Keratinocyte (primary cell): ENCODE results near the gene PIGT. TPM values are rescaled to one million over a fixed set of nuclear protein-coding genes. Genes with fewer than 3 reads are reported as not detected.

ENCODE experiments used
- DNase-seq: peaks from one replicate; pipeline ENCODE4 v3.0.0-alpha.2; 2011; ENCODE audit warnings: low read depth, missing footprints, low spot score
- FAIRE-seq: peaks from 2 replicates; lab custom pipeline; 2011; peaks lifted over from hg19 to GRCh38; lab: Jason Lieb, UNC
- H2AFZ ChIP-seq: 2 replicates; pipeline ENCODE4 v1.6.0; 2012; ENCODE audit warnings: low read length, control low read depth, inconsistent platforms; ENCODE audit not compliant: control insufficient read depth
- H3K27ac ChIP-seq: 2 replicates; pipeline ENCODE4 v1.5.1; 2011; ENCODE audit warnings: low read length; ENCODE audit not compliant: control insufficient read depth, insufficient read depth
- H3K27me3 ChIP-seq: 3 replicates; pipeline ENCODE4 v1.6.0; 2011; ENCODE audit warnings: low read length; ENCODE audit not compliant: control insufficient read depth, insufficient read depth; ENCODE audit errors: extremely low read depth
- H3K36me3 ChIP-seq, 2 experiments: 2 replicates in 1 of 2; 3 replicates in 1 of 2; pipeline ENCODE4 v1.5.1; 2011; ENCODE audit warnings: low read length in 2 of 2, mild to moderate bottlenecking in 1 of 2; ENCODE audit not compliant: control insufficient read depth in 2 of 2, insufficient read depth in 2 of 2; ENCODE audit errors: extremely low read depth in 1 of 2
- H3K4me1 ChIP-seq: 3 replicates; pipeline ENCODE4 v1.5.1; 2011; ENCODE audit warnings: low read length; ENCODE audit not compliant: control insufficient read depth, insufficient read depth; ENCODE audit errors: extremely low read depth
- H3K4me2 ChIP-seq: 3 replicates; pipeline ENCODE4 v1.6.0; 2011; ENCODE audit warnings: low read depth, low read length; ENCODE audit not compliant: control insufficient read depth, insufficient read depth; ENCODE audit errors: extremely low read depth
- H3K4me3 ChIP-seq, 3 experiments: fragments of 200-600 bp in 1 of 3; sonication (generic) in 1 of 3; 2 replicates in 2 of 3; 3 replicates in 1 of 3; pipeline ENCODE4 v1.5.1; 2011 to 2016; ENCODE audit warnings: low read length in 3 of 3, mild to moderate bottlenecking in 3 of 3, control low read depth in 2 of 3, inconsistent platforms in 1 of 3, low read depth in 1 of 3, mixed read lengths in 1 of 3, mixed run types in 1 of 3, moderate library complexity in 1 of 3; ENCODE audit not compliant: control insufficient read depth in 2 of 3, insufficient read depth in 2 of 3; ENCODE audit errors: extremely low read depth in 1 of 3
- H3K79me2 ChIP-seq: 2 replicates; pipeline ENCODE4 v1.6.0; 2012; ENCODE audit warnings: low read length; ENCODE audit not compliant: control insufficient read depth, insufficient read depth
- H3K9ac ChIP-seq: 3 replicates; pipeline ENCODE4 v1.6.0; 2011; ENCODE audit warnings: low read length; ENCODE audit not compliant: control insufficient read depth, insufficient read depth; ENCODE audit errors: extremely low read depth
- H3K9me1 ChIP-seq: 3 replicates; pipeline ENCODE4 v1.6.0; 2011; ENCODE audit warnings: low read length; ENCODE audit not compliant: control insufficient read depth, insufficient read depth; ENCODE audit errors: extremely low read depth
- H3K9me3 ChIP-seq: 2 replicates; pipeline ENCODE4 v1.5.1; 2012; ENCODE audit warnings: low read depth, low read length; ENCODE audit not compliant: control insufficient read depth
- H4K20me1 ChIP-seq: 3 replicates; pipeline ENCODE4 v1.6.0; 2011; ENCODE audit warnings: low read length; ENCODE audit not compliant: control insufficient read depth, insufficient read depth; ENCODE audit errors: extremely low read depth
- CTCF ChIP-seq, 3 experiments: IDR thresholded peaks in 1 of 3; conservative IDR thresholded peaks in 1 of 3; optimal IDR thresholded peaks in 1 of 3; 2 replicates in 2 of 3; 3 replicates in 1 of 3; pipeline versions ENCODE3 to v1.5.1; 2011; ENCODE audit warnings: low read length in 3 of 3, mild to moderate bottlenecking in 3 of 3, moderate library complexity in 2 of 3, control low read depth in 1 of 3, inconsistent platforms in 1 of 3; ENCODE audit not compliant: insufficient read depth in 2 of 3; ENCODE audit errors: extremely low read depth in 1 of 3
- EZH2 ChIP-seq: IDR thresholded peaks from one replicate; pipeline ENCODE4 v1.6.1; 2012; ENCODE audit warnings: inconsistent platforms, mild to moderate bottlenecking, low read length, moderate library complexity
- dilution Hi-C: fragments of 300-500 bp; cut with MboI; formaldehyde crosslinking; loops from one replicate; pipeline ENCODE4 v1.7.0; 2020; ENCODE audit warnings: low sequenced_read_pairs; ENCODE audit not compliant: extremely low pct_ligation_motif_present
- polyA plus RNA-seq, 5 experiments: library from polyadenylated mRNA; depleted of rRNA in 3 of 5; stranded (reverse) in 3 of 5; stranded (forward) in 1 of 5; unstranded in 1 of 5; fragments of >200 nt; gene quantifications; 1 replicate in 1 of 5; 2 replicates in 3 of 5; 3 replicates in 1 of 5; pipeline versions ENCODE4 v1.2.1 to v1.2.3, GENCODE V29; 2011 to 2012; ENCODE audit warnings: missing spikeins in 2 of 5, low read depth in 1 of 5, low replicate concordance in 1 of 5

Gene PIGT
- polyA plus RNA-seq, 1 donor (not counting 4 experiments of a cell fraction or from before 2014, with no cell fraction given): 26.5 TPM

GRCh38 chr20:45436732-45437485, 21.0 kb downstream of the PIGT start:
- dilution Hi-C loops: no loop called here

GRCh38 chr20:45440424-45440823, 24.5 kb downstream of the PIGT start:
- no peaks in the 10 kb centered on the region for H3K27me3 ChIP-seq
- peaks cover 4% of the 10 kb centered on the region for H3K4me1 ChIP-seq
- no peak overlapping the region for H3K4me3 ChIP-seq
- FAIRE-seq (no peak), DNase-seq (no peak)
- H4K20me1 ChIP-seq: no peaks in the 10 kb centered on the region
- no peak overlapping the region for H2AFZ ChIP-seq
- H3K36me3 ChIP-seq: no peaks in the 10 kb centered on the region
- TF ChIP-seq CTCF (optimal IDR thresholded peaks at IDR 0.05 in 1 of 3, IDR thresholded peaks at IDR 0.05 in 1 of 3, conservative IDR thresholded peaks at IDR 0.05 in 1 of 3; ENCODE audit: extremely low read depth in 1 of 3, insufficient read depth in 2 of 3, low read length in 3 of 3) (no peak), EZH2 (no peak)
- no peak overlapping the region for H3K27ac ChIP-seq
- H3K4me2 ChIP-seq: no peak overlapping the region
- H3K79me2 ChIP-seq: no peaks in the 10 kb centered on the region
- dilution Hi-C loops: no loop called here
- no peaks in the 10 kb centered on the region for H3K9me1 ChIP-seq
- H3K9me3 ChIP-seq: no peaks in the 10 kb centered on the region
- H3K9ac ChIP-seq: no peak overlapping the region

More at GRCh38 chr20:45436732-45437485, 21.0 kb downstream of the PIGT start:
- H3K9me1 ChIP-seq: no peaks in the 10 kb centered on the region
- peaks cover 4% of the 10 kb centered on the region for H3K4me1 ChIP-seq
- FAIRE-seq (no peak), DNase-seq (no peak)
- peak overlapping the region; percentile 78 for H3K4me2 ChIP-seq
- peak overlapping the region; percentile 78 for H3K9ac ChIP-seq
- H3K27ac ChIP-seq: no peak overlapping the region
- peak; percentile 93 to 97 (median 96) for TF ChIP-seq CTCF (optimal IDR thresholded peaks at IDR 0.05 in 1 of 3, IDR thresholded peaks at IDR 0.05 in 1 of 3, conservative IDR thresholded peaks at IDR 0.05 in 1 of 3; ENCODE audit: extremely low read depth in 1 of 3, insufficient read depth in 2 of 3, low read length in 3 of 3)
- no peak for TF ChIP-seq EZH2
- H3K4me3 ChIP-seq: peak overlapping the region; percentile 38 to 84 (median 82)
- H2AFZ ChIP-seq: peak overlapping the region; percentile 91
- no peaks in the 10 kb centered on the region for H3K36me3 ChIP-seq
- H3K27me3 ChIP-seq: no peaks in the 10 kb centered on the region
- no peaks in the 10 kb centered on the region for H4K20me1 ChIP-seq
- H3K79me2 ChIP-seq: no peaks in the 10 kb centered on the region
- no peaks in the 10 kb centered on the region for H3K9me3 ChIP-seq
